ENCODE data around the gene SMIM9.
"Not testable (repeated sequence)": the region's sequence is repeated elsewhere in the genome, so short reads cannot be mapped to it uniquely, and the experiment has no call there.

The SMIM9 gene

GRCh38 chrX:154834562-154834961, at the start of gene SMIM9:
SMIM9 (minus strand) TSS chrX:154834662; CDS start chrX:154830856, 3,806 bp downstream.
- no peak for DNase-seq

DNA sequence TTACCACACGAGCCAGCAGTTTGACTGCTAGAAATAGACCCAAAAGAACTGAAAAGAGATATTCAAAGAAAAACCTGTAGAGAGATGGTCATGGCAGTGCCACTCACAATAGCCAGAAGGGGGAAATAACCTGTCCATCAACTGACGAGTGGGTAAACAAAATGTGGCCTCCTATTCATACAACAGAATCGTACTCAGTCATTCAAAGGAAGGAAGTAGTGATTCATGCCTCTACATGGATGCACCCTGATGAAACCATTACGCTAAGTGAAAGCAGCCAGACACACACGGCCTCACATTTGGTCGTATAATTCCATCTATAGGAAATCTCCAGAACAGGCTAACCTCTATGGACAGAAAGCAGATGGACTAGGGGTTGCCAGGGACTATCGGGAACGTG, 49.6 kb upstream of the SMIM9 start:
- not testable (repeated sequence) for DNase-seq

DNA sequence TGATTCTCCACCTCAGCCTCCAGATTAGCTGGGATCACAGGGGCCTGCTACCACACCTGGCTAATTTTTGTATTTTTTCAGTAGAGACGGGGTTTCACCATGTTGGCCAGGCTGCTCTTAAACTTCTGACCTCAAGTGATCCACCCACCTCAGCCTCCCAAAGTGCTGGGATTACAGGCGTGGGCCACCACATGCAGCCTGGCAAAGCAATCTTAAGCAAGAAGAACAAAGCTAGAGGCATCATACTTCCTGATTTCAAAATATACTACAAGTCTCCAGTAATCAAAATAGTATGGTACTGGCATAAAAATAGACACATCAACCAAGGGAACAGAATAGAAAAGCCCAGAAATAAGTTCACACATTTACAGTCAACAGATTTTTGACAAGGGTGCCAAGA, 38.9 kb upstream of the SMIM9 start:
- no peak for DNase-seq

GRCh38 chrX:154868522-154868921, 34.1 kb upstream of the SMIM9 start:
- not testable (repeated sequence) for DNase-seq

GRCh38 chrX:154855256-154855655, 20.8 kb upstream of the SMIM9 start:
- DNase-seq: no peak

- DNase-seq: no peak
These were observed 16.6 kb upstream of the SMIM9 start for GRCh38 chrX:154850957-154851611.

GRCh38 chrX:154840856-154841255, 6.4 kb upstream of the SMIM9 start:
- DNase-seq: no peak

DNA sequence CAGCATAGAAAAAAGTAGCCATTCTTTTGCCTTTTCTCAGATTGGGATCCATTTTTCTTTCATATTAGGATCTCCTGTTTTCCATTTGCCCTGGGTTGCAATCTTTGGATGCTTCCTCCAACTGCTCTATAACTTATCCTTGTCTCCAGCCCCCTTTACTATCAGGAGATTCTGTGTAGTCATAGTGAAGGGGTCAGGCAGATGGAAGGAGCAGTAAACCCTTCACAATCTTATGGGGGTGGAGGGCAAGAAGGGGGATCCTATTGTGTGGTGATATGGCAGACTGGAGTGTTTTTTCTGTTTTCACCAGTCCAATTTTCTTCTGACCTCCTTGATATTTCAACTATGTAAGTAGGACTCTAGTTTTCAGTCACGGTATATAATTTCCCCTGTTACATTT, 1.7 kb upstream of the SMIM9 start:
- DNase-seq: no peak

- no peak for DNase-seq
These were observed 652 bp downstream of the SMIM9 start for GRCh38 chrX:154833746-154834274.

DNA sequence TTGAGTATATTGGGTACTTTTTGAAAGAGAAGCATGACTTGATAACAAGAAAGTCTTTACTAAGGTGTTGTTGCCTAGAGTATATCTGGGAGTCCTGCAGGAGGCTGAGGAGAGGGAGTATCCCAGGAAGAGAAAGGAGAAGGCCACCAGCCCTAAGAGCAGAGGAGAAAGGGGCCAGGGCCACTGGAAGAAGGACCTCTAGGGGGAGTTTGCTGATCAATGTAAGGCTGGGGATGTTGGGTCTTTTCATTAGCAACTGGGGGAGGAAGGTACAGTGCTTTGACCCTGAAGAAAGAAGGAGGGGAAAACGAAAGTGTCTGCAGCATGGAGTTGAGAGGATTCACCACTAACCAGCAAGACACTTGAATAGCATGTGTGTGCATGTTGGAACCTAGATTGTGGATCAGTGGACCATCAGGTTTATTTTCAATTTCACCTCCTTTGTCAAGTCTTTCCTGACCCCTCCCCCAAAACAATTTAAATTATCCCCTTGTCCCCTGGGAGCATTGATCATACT, 4.5 kb downstream of the SMIM9 start:
- no peak for DNase-seq

DNA sequence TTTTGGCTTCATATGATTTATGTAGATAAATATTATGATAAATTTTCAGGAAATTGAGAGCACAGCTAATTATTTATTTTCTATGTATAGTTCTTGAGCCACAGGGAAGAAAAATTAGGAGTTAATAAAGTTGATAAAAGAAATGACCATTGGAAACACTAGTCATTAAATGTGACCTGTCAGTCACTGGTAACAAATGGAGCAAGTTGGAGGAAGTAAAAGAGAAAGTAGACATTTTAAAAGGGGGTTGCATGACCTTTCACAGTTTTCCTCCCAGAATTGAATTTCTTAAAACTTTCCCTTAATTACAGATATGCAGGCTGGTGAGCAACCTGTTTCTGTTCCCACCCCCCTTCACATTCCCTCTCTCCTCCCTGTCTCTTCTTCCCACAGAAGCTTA, 5.3 kb downstream of the SMIM9 start:
- no peak for DNase-seq

DNA sequence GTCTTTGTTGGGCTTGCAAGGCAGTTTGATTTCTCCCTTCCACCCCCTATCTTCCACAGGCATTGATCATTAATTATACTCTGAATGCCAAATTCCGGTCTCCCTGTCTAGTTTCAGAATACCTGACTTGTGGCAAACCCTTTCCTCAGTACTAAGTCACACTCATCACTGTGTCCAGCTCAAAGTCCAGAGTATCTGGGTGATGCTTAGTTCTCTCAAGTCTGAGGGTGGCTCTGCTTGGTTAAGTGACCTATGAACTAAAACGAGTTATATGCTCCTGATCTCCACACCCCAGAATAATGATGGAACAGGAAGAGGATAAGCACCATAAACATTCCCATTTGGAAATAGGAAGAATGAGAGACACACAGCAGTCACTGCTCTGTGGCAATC, 6.5 kb downstream of the SMIM9 start:
- DNase-seq: no peak

DNA sequence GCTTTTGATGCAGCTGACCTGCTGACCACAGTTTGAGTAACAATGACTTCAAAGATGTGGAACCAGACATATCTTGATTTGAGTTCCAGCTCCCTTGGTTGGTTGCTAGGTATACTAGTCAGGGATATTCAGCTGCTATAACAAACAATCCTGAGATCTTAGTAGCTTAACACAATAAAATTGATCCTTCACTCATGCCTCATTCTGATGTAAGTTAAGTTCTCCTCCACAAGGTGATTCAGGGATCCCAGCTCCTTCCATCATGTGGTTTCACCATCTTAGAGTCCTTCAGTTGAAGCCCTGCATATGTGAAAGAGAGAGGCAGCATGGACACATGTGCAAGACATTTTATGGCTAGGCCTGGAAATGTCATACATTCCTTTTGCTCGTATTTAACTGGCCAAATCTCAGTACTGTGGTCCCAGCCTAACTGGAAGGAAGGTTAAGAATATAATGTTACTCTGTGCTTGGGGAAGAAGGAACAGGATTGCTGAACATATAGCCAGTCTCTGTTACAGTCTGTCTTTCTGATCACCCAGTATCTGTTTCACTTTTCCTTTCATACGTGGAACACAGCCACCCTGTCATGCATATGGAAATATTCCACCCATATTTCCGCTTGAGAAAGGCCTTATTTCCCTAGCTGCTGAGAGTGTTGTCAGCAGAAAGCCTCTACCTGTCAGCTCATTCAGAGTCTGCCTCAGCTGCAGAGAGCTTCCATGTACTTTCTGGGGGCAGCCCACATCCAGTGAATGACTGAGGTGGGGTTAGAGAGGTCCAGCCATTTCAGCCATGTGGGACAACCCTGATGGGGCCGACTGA, 7.1 kb downstream of the SMIM9 start:
- DNase-seq: no peak

DNA sequence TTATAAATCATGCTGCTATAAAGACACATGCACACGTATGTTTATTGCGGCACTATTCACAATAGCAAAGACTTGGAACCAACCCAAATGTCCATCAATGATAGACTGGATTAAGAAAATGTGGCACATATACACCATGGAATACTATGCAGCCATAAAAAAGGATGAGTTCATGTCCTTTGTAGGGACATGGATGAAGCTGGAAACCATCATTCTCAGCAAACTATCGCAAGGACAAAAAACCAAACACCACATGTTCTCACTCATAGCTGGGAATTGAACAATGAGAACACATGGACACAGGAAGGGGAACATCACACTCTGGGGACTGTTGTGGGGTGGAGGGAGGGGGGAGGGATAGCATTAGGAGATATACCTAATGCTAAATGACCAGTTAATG, 8.9 kb downstream of the SMIM9 start:
- not testable (repeated sequence) for DNase-seq

DNA sequence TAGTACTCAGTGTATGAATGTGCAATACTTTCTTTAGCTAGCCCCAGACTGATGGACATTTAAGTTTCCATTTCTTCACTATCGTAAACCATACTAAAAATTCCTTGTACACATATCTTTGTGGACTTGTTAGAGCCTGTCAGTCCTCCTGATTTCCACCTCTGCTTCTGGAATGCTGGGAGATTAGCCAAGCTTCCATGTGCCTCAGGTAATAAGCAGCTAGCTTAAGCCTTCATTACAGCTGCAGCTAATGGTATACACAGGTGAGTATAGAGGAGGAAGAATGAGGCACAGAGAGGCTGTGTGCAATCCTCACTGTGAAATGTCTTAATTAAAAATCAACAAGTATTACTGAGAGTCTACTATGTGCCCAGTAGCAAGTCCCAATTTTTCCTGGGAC, 9.8 kb downstream of the SMIM9 start:
- DNase-seq: no peak

DNA sequence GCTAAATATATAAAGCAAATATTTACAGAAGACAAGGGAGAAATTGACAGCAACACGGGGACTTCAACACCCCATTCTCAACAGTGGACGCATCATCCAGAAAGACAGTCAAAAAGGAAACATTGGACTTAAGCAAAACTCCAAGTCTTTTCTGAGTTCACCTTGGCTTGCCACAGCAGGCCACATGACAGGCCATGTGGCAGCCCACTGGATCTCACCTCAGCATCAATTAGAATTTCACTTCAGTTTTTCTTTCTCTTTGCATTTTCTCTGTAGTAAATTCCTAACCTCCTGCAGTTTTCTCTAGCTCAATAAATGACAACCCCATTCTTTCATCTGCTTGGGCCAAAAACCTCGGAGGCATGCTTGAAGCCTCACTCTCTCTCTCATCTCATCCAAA, 12.4 kb downstream of the SMIM9 start:
- no peak for DNase-seq

GRCh38 chrX:154821523-154821922, 12.9 kb downstream of the SMIM9 start:
- no peak for DNase-seq

GRCh38 chrX:154819771-154820341, 14.6 kb downstream of the SMIM9 start:
- DNase-seq: no peak

DNA sequence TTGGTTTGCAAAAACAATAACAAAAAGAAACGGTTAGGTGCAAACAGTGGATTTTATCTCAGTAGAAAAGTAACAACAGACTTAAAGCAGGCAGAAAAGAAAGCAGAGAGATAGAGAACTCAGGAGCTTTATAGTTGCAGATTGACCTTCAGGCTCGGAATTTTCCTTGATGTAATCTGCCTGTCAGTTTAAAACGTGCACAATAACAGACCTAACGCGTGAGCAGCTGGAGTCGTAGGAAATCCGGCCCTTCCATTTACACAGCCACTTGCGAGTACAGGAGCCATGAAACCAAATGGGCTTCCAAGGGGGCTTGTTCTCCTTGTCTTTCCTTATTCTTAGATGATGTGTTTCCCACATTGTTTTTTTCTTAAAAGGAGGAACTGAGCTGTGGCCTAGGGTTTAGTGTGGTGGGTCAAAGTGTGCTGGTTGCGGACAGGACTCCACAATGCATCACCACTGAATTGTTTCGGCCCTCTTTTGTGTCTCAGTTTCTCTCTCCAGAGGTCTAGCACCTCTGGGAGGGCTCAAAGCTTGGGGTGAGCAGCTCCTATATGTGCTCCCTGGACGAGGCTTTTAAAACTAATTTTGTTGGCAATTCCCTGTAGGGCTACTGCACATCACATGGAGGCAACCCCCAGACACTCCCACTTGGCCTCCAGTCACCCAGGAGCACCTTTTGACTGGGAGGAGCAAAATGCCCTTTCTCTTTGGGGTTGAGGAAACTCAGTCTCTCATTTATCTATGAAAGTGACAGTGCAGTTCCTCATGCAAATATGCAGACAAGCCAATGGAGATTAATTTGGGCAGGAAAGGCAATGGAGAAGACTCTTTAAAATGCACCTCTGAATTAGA, 15.3 kb downstream of the SMIM9 start:
- DNase-seq: no peak

GRCh38 chrX:154817048-154817618, 17.3 kb downstream of the SMIM9 start:
- DNase-seq: not testable (repeated sequence)

GRCh38 chrX:154816326-154816898, 18.1 kb downstream of the SMIM9 start:
- DNase-seq: not testable (repeated sequence)

DNA sequence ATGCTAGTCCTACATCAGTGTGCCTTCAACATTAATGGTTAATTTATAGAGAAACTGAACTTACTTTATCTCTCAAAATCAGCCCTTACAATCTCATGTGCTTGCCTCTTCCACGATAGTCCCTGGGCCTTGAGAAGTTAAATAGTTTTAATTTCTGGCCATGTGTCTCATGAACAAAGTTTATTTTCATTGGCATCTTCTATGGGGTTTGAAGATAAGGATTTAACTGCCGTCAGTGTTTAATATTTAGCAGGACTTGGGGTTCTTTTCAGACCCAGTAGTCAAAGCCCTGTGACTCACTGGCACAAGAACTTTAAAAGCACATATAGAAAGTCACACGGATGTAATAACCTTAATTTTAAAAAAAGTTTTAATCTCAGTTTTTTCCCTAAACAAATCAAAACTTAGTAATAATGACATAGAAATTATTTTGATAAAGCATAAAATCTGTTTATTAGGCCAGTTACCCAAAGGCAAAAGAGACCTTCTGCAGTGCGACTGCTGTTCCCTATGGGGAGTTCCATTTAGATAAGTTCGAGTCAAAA, 19.1 kb downstream of the SMIM9 start:
- no peak for DNase-seq

All from NCI-H1930 (cell line).